ENCODE measurements around the gene C20orf96. TPM values are rescaled to one million over a fixed set of nuclear protein-coding genes. Genes with fewer than 3 reads are reported as not detected.

Gene C20orf96
- total and polyA plus RNA-seq, 7 donors: 2.1 to 8.5 (median 5.3) TPM

DNA sequence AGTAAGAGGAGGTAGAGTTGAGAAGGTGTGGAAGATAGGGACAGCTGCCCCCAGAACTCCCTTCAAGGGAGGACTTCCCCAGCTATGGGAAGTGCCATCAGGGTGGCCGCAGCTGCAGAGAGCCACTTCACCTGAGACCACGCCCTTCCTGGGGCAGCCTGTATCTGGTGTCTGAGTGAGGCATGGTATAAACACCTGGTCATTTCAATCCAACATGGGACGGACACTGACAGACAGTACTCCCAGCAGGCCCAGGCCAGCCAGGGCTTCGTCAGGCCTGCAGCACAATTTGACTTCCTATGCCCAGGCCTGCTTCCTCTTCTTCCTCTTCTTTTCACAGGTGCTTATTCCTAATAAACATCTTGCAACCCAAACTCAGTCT lies 39.3 kb upstream of the C20orf96 start:
- H3K27me3 ChIP-seq: no peaks in the 10 kb centered on the region
- peaks cover 0 to 9% (median 0%) of the 10 kb centered on the region in 4 donors for H3K36me3 ChIP-seq
- WGBS, 2 donors: 41 to 71% methylated on average over 4 of the region's 4 CpGs
- peaks cover 0 to 45% (median 37%) of the 10 kb centered on the region in 4 donors for H3K4me1 ChIP-seq
- DNase-seq: no peak
- H3K9me3 ChIP-seq: no peaks in the 10 kb centered on the region
- H3K4me3 ChIP-seq: no peak overlapping the region
- peak overlapping the region in 3 of 4 donors; percentile 29 to 96 (median 90) for H3K27ac ChIP-seq
- intact Hi-C loops (cut with DNase I): loop anchor here (2.0 kb wide), 1 partner anchor 63 kb away; no protein-coding TSS in a partner anchor
- TF ChIP-seq POLR2A (IDR thresholded peaks at IDR 0.05): no peak
- TF ChIP-seq, protein P1, sequence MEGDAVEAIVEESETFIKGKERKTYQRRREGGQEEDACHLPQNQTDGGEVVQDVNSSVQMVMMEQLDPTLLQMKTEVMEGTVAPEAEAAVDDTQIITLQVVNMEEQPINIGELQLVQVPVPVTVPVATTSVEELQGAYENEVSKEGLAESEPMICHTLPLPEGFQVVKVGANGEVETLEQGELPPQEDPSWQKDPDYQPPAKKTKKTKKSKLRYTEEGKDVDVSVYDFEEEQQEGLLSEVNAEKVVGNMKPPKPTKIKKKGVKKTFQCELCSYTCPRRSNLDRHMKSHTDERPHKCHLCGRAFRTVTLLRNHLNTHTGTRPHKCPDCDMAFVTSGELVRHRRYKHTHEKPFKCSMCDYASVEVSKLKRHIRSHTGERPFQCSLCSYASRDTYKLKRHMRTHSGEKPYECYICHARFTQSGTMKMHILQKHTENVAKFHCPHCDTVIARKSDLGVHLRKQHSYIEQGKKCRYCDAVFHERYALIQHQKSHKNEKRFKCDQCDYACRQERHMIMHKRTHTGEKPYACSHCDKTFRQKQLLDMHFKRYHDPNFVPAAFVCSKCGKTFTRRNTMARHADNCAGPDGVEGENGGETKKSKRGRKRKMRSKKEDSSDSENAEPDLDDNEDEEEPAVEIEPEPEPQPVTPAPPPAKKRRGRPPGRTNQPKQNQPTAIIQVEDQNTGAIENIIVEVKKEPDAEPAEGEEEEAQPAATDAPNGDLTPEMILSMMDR (IDR thresholded peaks at IDR 0.05): no peak
- no peak for TF ChIP-seq POLR2AphosphoS5 (IDR thresholded peaks at IDR 0.05)
- no peak for TF ChIP-seq EP300 (IDR thresholded peaks at IDR 0.05)

DNA sequence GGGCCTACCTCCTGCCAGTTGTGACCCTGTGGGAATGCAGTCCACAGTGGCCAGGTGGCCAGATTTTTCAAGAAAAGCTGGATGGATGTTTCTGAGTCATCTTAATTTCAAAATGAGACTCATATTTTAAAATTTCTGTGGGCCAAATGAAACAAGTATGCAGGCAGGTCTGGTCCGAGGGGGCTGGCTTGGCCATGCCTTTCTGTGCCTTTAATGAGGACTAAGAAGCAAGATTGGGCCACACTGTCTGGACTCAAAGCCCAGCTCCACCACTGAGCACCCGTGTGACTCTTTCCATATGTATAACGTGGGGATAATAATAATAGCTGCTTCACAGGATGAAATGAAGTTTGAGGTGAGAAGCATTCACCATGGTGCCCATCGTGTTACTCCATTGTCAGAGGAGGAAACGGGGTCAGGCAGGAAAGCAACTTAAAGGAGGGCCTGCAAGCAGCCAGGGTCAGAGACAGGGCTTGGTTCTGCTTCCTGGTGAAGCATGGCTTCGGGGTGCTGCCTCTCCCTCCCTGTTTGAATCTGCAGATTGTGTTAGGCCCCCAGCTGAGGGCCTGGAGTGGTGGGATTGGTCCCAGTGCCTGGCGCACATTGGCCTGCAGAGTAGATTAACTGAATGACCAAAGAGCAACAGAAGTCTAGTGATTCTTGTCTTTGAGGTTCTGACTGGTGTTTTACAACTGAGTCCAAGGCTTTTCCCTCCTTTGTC lies 38.6 kb upstream of the C20orf96 start:
- DNase-seq: no peak
- Histone ChIP-seq H3K36me3 (peaks cover 0 to 8% (median 0%) of the 10 kb centered on the region in 4 donors), H3K9me3 (no peaks in the 10 kb centered on the region), H3K27ac (peak overlapping the region; percentile 90 to 97 (median 96)), H3K4me1 (peaks cover 0 to 50% (median 38%) of the 10 kb centered on the region in 4 donors), H3K4me3 (no peak overlapping the region), H3K27me3 (no peaks in the 10 kb centered on the region)
- 55 to 76% methylated on average over 7 of the region's 7 CpGs for WGBS, 2 donors
- TF ChIP-seq, protein P1 (IDR thresholded peaks at IDR 0.05): no peak
- TF ChIP-seq POLR2A (IDR thresholded peaks at IDR 0.05): no peak
- TF ChIP-seq EP300 (IDR thresholded peaks at IDR 0.05): no peak
- TF ChIP-seq POLR2AphosphoS5 (IDR thresholded peaks at IDR 0.05): no peak
- intact Hi-C loops (cut with DNase I): no loop called here

DNA sequence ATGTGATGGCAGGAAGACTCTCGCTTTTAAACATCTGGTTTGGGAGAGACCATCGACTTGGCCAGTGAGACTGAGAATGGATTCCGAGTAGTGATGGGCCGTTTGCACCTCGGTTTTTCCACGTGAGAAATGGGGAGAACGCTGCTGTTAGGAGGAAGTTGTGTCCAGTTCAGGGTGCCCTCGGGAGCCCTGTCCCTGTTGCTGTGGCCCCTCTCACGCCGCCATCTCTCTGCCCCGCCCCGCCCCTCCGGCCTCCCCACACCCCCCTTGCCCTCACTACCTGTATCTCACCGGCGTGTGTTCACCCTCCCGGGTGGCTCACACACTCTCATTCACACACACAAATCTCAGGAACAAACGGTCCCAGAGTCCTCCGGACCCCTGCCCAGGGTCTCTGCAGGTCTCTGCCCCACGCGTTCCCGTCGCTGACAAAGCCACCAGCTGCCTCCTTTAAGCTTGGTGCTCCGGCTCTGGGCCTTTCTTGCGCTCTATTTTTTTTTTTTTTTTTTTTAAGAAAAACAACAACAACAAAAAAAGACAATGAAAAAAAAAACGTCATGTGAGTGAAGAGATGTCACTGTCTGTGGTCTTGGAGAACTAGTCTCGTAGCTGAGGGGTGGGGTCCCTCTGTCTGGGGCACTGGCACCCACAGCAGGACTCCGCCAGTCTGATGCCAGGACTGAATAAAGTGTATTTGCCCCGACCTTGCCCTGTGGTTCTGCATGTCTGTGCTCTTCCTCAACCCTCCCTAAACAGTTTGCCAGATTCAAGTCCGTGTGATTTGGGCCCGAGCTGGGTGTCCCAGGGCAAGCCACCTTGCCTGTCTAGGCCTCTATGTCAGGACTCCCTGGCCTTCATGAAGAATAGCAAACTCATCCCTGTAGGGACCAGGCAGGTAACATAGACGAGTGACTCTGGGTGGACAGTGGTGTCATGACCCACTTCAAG lies 37.8 kb upstream of the C20orf96 start:
- 64 to 73% methylated on average over 31 of the region's 31 CpGs for WGBS, 2 donors
- DNase-seq: no peak
- H3K36me3 ChIP-seq: no peaks in the 10 kb centered on the region
- intact Hi-C loops (cut with DNase I): no loop called here
- H3K4me3 ChIP-seq: peak overlapping the region; percentile 63 to 81 (median 65)
- TF ChIP-seq POLR2AphosphoS5 (IDR thresholded peaks at IDR 0.05) (no peak), POLR2A (IDR thresholded peaks at IDR 0.05) (no peak), EP300 (IDR thresholded peaks at IDR 0.05) (no peak)
- TF ChIP-seq, protein P1 (IDR thresholded peaks at IDR 0.05): no peak
- H3K4me1 ChIP-seq: peaks cover 0 to 56% (median 44%) of the 10 kb centered on the region in 4 donors
- H3K9me3 ChIP-seq: no peaks in the 10 kb centered on the region
- H3K27me3 ChIP-seq: no peaks in the 10 kb centered on the region
- H3K27ac ChIP-seq: peak overlapping the region; percentile 90 to 97 (median 96)

DNA sequence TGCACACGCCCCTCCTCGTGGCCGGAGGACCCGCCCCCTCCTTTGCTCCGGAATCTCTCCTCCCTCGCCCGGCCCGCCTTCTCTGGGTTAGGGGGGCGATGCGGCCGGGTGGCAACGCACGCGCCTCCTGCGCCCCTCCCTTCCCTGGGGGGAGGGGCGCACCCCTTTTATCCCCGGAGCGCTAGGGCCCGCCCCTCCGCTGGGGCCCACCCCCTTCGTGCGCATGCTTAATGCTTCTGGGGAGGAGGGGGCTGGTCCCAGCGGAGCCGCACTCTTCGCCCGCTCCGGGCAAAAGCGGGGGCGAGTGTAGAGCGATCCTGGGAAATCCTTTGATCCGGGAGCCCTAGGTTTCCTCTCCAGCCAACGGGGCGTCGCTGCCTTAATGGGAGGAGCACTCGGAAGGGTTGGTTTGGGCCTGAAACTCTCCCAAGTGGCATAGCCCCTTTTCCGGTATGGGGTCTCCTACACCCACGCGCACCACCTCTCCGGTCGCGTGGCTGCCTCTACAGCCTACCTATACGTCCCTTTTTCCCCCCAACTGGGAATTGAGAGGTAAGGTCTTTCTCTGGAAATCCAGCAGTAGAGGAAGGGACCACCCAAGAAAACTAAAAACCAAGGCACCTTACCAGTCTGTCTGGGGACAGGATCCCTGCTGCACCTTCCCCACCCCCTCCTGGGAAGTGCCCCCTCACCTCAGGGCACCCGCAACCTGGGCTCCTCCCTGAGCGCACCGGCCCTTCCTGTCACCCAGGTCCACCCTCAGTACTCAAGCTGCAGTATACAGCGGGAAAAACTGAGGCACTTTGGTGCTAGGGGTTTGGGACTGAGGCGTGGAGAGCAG lies 36.9 kb upstream of the C20orf96 start:
- TF ChIP-seq POLR2AphosphoS5 (IDR thresholded peaks at IDR 0.05) (peak; percentile 56 to 75 (median 69)), EP300 (IDR thresholded peaks at IDR 0.05) (peak in 2 of 4 donors; percentile 42 to 52), POLR2A (IDR thresholded peaks at IDR 0.05) (no peak)
- TF ChIP-seq, protein P1 (IDR thresholded peaks at IDR 0.05): no peak
- peak; percentile 96 for DNase-seq
- Histone ChIP-seq H3K27me3 (no peaks in the 10 kb centered on the region), H3K27ac (peak overlapping the region; percentile 90 to 97 (median 96)), H3K4me3 (peak overlapping the region; percentile 63 to 81 (median 65)), H3K4me1 (peaks cover 0 to 56% (median 44%) of the 10 kb centered on the region in 4 donors), H3K36me3 (no peaks in the 10 kb centered on the region), H3K9me3 (no peaks in the 10 kb centered on the region)
- 8 to 16% methylated on average over 47 of the region's 47 CpGs for WGBS, 2 donors
- intact Hi-C loops (cut with DNase I): loop anchor here (1.0 kb wide), 1 partner anchor 37 kb away; the partner anchor contains the start of gene C20orf96

Data from sigmoid colon (tissue), 7 donors.